Mucosa of descending colon (tissue), 3 donors: ENCODE results near the gene NR2F2. TPM values are rescaled to one million over a fixed set of nuclear protein-coding genes. Genes with fewer than 3 reads are reported as not detected.

ENCODE experiments used
- ATAC-seq: fragments of 200-7000 bp; cut with Tn5 transposase; one replicate; pipeline ENCODE4 v1.9.1; 2020; ENCODE audit warnings: mild to moderate bottlenecking, moderate library complexity
- DNase-seq, 3 donors: peaks; one replicate each; pipeline ENCODE4 v3.0.0-alpha.2; 2020
- H3K36me3 ChIP-seq: fragments of 200-600 bp; one replicate; pipeline ENCODE4 v1.8.0; 2021; ENCODE audit warnings: low read depth, mild to moderate bottlenecking
- H3K4me1 ChIP-seq: fragments of 200-600 bp; one replicate; pipeline ENCODE4 v1.8.0; 2021; ENCODE audit warnings: low read depth, mild to moderate bottlenecking
- H3K4me3 ChIP-seq: fragments of 200-600 bp; one replicate; pipeline ENCODE4 v1.8.0; 2021; ENCODE audit warnings: mild to moderate bottlenecking
- H3K9me3 ChIP-seq: fragments of 200-600 bp; one replicate; pipeline ENCODE4 v1.8.0; 2021; ENCODE audit warnings: mild to moderate bottlenecking
- CTCF ChIP-seq: fragments of 200-600 bp; IDR thresholded peaks from one replicate; pipeline ENCODE4 v1.8.0; 2022; ENCODE audit warnings: antibody characterized with exemption, mild to moderate bottlenecking
- intact Hi-C, 2 donors: fragments of 100-400 bp; cut with DNase I in 1 of 2; cut with micrococcal nuclease in 1 of 2; formaldehyde crosslinking; loops; one replicate each; pipeline versions ENCODE4 v1.11.0 to v1.11.1; 2022; cut with DNase I, micrococcal nuclease
- total RNA-seq, 3 donors: library from RNA; stranded (reverse); fragmentation: NEBNext Ultra II Directional in 2 of 3; extraction: Animal tissue kit (Norgen Biotek cat#: 25700) in 2 of 3; gene quantifications; one replicate each; pipeline versions ENCODE4 v1.2.1 to v1.2.4, GENCODE V29; 2021 to 2023
- donor health status: DM: no; HTN: no; CAD: no; lungs with moderate emphysema.
- donor health status: DM: no; HTN: no; CAD: no.
- donor health status: DM: no; HTN: yes; CAD: no.

Gene NR2F2
- total RNA-seq, 3 donors from 2014 or later, result 31.9 to 79.3 (median 36.8) TPM

DNA sequence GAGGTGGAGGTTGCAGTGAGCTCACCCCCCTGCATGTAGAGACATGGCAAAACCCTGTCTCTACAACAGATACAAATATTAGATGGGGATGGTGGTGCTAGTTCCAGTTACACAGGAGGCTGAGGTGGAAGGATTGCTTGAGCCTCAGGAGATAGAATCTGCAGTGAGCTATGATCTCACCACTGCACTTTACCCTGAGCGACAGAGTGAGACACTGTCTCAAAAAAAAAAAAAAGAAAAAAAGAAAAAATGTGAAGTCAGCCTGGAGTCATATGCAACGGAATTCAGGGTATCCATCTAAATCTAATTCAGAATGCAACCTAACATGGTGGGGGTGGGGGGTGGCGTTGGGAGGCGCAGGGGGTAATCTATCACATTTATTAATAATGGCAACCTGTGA is 37.1 kb upstream of the NR2F2 start:
- Histone ChIP-seq H3K9me3 (no peaks in the 10 kb centered on the region), H3K36me3 (no peaks in the 10 kb centered on the region), H3K4me1 (no peaks in the 10 kb centered on the region), H3K4me3 (no peak overlapping the region)
- ATAC-seq (no peak), DNase-seq (no peak)
- TF ChIP-seq CTCF, result no peak
- intact Hi-C loops, result no loop called here

- no peak overlapping the region for H3K4me3 ChIP-seq
- TF ChIP-seq CTCF, result no peak
- no peaks in the 10 kb centered on the region for H3K36me3 ChIP-seq
- H3K9me3 ChIP-seq, result no peaks in the 10 kb centered on the region
- DNase-seq, result no peak
- no peaks in the 10 kb centered on the region for H3K4me1 ChIP-seq
- intact Hi-C loops, result no loop called here
- no peak for ATAC-seq
Measured at GRCh38 chr15:96294766-96295165, 35.7 kb upstream of the NR2F2 start.

DNA sequence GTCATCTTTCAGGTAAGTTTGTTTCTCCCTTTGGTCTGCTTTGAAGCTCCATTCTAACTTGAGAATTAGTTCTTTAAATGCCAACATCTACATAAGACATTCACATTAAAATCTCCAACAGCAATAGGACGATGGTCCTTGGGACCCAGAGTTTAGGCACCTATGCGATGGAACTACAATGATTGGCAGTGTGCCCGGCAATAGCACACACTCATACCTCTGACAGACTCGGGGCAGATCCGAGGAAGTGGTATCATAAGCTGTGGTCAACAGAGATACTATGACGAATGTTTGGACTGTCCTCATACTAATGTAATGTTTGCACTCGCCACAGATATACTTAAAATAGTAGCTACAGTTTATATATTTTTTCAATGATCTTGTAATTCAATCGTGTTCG is 34.2 kb upstream of the NR2F2 start:
- intact Hi-C loops, result no loop called here
- ATAC-seq, result no peak
- no peak for DNase-seq
- Histone ChIP-seq H3K36me3 (no peaks in the 10 kb centered on the region), H3K9me3 (no peaks in the 10 kb centered on the region), H3K4me1 (no peaks in the 10 kb centered on the region), H3K4me3 (no peak overlapping the region)
- no peak for TF ChIP-seq CTCF

DNA sequence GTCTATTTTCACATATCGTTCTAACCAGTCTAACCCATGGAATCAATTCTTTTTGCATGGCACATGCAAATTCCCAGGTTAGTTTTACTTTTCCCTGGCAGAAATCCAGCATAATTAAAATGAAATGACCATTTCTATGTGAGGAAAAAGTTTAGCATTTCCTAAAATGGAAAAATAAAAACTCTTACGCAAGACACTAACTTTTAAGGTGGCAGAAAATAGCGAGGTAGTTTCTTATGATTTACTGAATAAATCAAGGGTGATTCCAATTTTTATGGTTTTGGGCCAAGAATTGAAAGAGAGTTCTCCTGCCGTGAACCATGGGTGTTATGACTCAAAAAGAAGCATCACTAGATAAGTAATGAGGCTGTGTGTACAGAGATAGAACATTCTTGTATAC is 32.7 kb upstream of the NR2F2 start:
- no peak for ATAC-seq
- Histone ChIP-seq H3K9me3 (no peaks in the 10 kb centered on the region), H3K4me1 (no peaks in the 10 kb centered on the region), H3K4me3 (no peak overlapping the region), H3K36me3 (no peaks in the 10 kb centered on the region)
- no peak for TF ChIP-seq CTCF
- intact Hi-C loops, result no loop called here
- DNase-seq, result no peak

DNA sequence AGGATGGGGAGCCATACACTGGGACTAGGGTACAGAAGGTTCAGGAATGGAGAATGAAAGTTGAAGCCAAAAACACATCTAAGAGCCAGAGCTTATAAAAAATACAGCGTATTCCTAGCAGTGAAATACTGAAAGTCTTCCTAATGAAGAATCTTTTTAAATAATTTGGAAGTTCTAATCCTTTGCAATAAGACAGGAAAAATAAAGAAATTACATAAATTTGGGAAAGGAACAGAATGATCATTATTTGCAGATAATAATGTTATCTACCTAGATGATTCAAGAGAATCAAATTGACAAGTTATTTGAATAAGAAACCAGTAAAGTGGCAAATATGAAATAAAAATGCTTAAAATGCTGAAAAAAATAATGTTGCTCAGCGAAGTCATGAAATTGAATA is 32.3 kb upstream of the NR2F2 start:
- Histone ChIP-seq H3K9me3 (no peaks in the 10 kb centered on the region), H3K4me3 (no peak overlapping the region), H3K36me3 (no peaks in the 10 kb centered on the region), H3K4me1 (no peaks in the 10 kb centered on the region)
- no peak for ATAC-seq
- intact Hi-C loops, result no loop called here
- TF ChIP-seq CTCF, result no peak
- DNase-seq, result no peak

GRCh38 chr15:96300836-96301235 is 29.7 kb upstream of the NR2F2 start:
- intact Hi-C loops, result no loop called here
- no peak for DNase-seq

More at GRCh38 chr15:96300836-96301235, 29.7 kb upstream of the NR2F2 start:
- no peak overlapping the region for H3K4me3 ChIP-seq
- H3K36me3 ChIP-seq, result no peaks in the 10 kb centered on the region
- ATAC-seq, result no peak
- no peak for TF ChIP-seq CTCF
- no peaks in the 10 kb centered on the region for H3K9me3 ChIP-seq
- no peaks in the 10 kb centered on the region for H3K4me1 ChIP-seq
